Heart right ventricle (tissue), 16 donors: ENCODE data around the gene LRRC46. TPM values are rescaled to one million over a fixed set of nuclear protein-coding genes. Genes with fewer than 3 reads are reported as not detected.

Experiments used
- ATAC-seq, 8 donors: fragments of 200-7000 bp; cut with Tn5 transposase; one replicate each; pipeline ENCODE4 v1.9.1; 2020; ENCODE audit warnings: mild to moderate bottlenecking in 8 of 8, moderate library complexity in 8 of 8, moderate number of reproducible peaks in 1 of 8
- DNase-seq, 2 donors: peaks; one replicate each; pipeline ENCODE4 v3.0.0-alpha.2; 2020
- H3K27ac ChIP-seq, 10 donors: fragments of 200-600 bp; sonication (generic) in 2 of 10; one replicate each; pipeline versions ENCODE4 v1.5.0 to v1.8.0; 2020 to 2022; ENCODE audit warnings: mild to moderate bottlenecking in 3 of 10
- H3K27me3 ChIP-seq, 7 donors: fragments of 200-600 bp; one replicate each; pipeline ENCODE4 v1.8.0; 2021 to 2022; ENCODE audit warnings: mild to moderate bottlenecking in 2 of 7
- H3K36me3 ChIP-seq, 9 donors: fragments of 200-600 bp; sonication (generic) in 1 of 9; one replicate each; pipeline versions ENCODE4 v1.5.0 to v1.8.0; 2020 to 2022; ENCODE audit warnings: mild to moderate bottlenecking in 2 of 9
- H3K4me1 ChIP-seq, 9 donors: fragments of 200-600 bp; sonication (generic) in 1 of 9; one replicate each; pipeline versions ENCODE4 v1.5.0 to v1.8.0; 2020 to 2022; ENCODE audit warnings: mild to moderate bottlenecking in 4 of 9
- H3K4me3 ChIP-seq, 10 donors: fragments of 200-600 bp; sonication (generic) in 2 of 10; one replicate each; pipeline versions ENCODE4 v1.5.0 to v1.8.0; 2020 to 2022; ENCODE audit warnings: mild to moderate bottlenecking in 7 of 10, moderate library complexity in 2 of 10
- H3K9me3 ChIP-seq, 11 donors: fragments of 200-600 bp in 10 of 11; sonication (generic) in 2 of 11; one replicate each; pipeline versions ENCODE4 v1.5.0 to v1.8.0; 2013 to 2022; ENCODE audit warnings: mild to moderate bottlenecking in 2 of 11, control low read depth in 1 of 11, moderate library complexity in 1 of 11
- whole genome bisulfite sequencing, 2 donors: extraction: QIAGEN DNeasy Blood & Tissue Kit; methylation state at CpG; one replicate each; pipeline ENCODE4 v1.1.7; 2013; ENCODE audit warnings: inconsistent platforms in 1 of 2; 5-methylcytosine and 5-hydroxymethylcytosine counted together
- intact Hi-C, 10 donors: fragments of 100-400 bp; cut with DNase I; formaldehyde crosslinking; loops; one replicate each; pipeline versions ENCODE4 v1.11.1 to v1.14.2; 2022
- polyA plus RNA-seq, 2 donors: library from polyadenylated mRNA; stranded (reverse); fragments of 200-250 nt; gene quantifications; one replicate each; pipeline ENCODE4 v1.2.3, GENCODE V29; 2013
- total RNA-seq, 10 donors: library from RNA; stranded (reverse); fragmentation: NEBNext Ultra II Directional in 3 of 10; extraction: Animal tissue kit (Norgen Biotek cat#: 25700) in 3 of 10; gene quantifications; one replicate each; pipeline versions ENCODE4 v1.2.1 to v1.2.4, GENCODE V29; 2021 to 2023
- TF ChIP-seq, protein P1 (sequence below), 9 donors: fragments of 200-600 bp; sonication (generic) in 2 of 9; IDR thresholded peaks; one replicate each; pipeline versions ENCODE4 v1.5.0 to v1.8.0; 2021 to 2022; ENCODE audit warnings: antibody characterized with exemption in 9 of 9, mild to moderate bottlenecking in 5 of 9, moderate library complexity in 1 of 9
- donor health status: Arrhythmogenic right ventricular cardiomyopathy.
- donor health status: ischemic (EF 13 %, LVEDD 7.1; RV severe dilation, severe dysfunction).
- donor health status: healthy with polysubstance abuse.
- donor health status: DM: no; HTN: yes; CAD: no.
- donor health status: DM: no; HTN: no; CAD: no.
- donor health status: ischemic (EF 25% LVEDD 6.9; RV normal size, moderate dysfunction).
- donor health status: ischemic (EF 25% LVEDD 5.7; RV mildly dilated, moderate dysfunction).
- donor health status: healthy.
- donor health status: DM: yes; HTN: yes; CAD: no.
- donor health status: Ischemic cardiomyopathy.
- donor health status: ischemic (EF 35%, LVEDD 5.7; RV mildly dilated, moderate dysfunction).
- donor health status: nonischemic (EF 11% LVEDD 7.7; RV severe dilation, severe dysfunction).
- donor health status: DM: yes; HTN: yes; CAD: no.
- donor health status: PGD.
- donor health status: ischemic (EF 29% LVEDD 5.4; RV normal size, mild dysfunction).
- donor health status: nonischemic (EF 23%, LVEDD 6.1; RV moderate dilation, normal function).

Gene LRRC46
- total and polyA plus RNA-seq, 12 donors, result 0.14 to 0.95 (median 0.34) TPM; not detected in 3

DNA sequence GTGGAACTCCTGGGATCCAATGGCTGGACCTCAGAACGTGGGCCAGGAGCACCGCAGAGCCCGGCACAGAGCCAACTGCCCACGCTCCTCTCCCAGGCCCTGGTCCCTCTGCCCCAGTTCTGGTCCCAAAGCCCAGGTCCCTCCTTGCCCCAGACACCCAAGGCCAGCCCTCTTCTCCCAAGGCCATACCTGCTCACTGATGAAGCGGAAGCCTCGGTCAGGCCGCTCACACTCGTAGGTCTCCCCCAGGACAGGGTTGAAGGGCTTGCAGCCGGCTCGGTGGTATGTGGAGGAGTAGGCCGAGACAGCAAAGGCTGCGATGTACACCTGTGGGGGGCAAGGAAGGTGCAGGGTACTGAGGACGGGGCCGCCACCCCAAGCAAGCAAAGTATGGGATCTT is 18.4 kb upstream of the LRRC46 start:
- TF ChIP-seq, protein P1, sequence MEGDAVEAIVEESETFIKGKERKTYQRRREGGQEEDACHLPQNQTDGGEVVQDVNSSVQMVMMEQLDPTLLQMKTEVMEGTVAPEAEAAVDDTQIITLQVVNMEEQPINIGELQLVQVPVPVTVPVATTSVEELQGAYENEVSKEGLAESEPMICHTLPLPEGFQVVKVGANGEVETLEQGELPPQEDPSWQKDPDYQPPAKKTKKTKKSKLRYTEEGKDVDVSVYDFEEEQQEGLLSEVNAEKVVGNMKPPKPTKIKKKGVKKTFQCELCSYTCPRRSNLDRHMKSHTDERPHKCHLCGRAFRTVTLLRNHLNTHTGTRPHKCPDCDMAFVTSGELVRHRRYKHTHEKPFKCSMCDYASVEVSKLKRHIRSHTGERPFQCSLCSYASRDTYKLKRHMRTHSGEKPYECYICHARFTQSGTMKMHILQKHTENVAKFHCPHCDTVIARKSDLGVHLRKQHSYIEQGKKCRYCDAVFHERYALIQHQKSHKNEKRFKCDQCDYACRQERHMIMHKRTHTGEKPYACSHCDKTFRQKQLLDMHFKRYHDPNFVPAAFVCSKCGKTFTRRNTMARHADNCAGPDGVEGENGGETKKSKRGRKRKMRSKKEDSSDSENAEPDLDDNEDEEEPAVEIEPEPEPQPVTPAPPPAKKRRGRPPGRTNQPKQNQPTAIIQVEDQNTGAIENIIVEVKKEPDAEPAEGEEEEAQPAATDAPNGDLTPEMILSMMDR (IDR thresholded peaks at IDR 0.05), result no peak
- Histone ChIP-seq H3K9me3 (no peaks in the 10 kb centered on the region), H3K36me3 (peaks cover 0 to 99% (median 36%) of the 10 kb centered on the region in 9 donors), H3K27ac (no peak overlapping the region), H3K4me3 (no peak overlapping the region), H3K4me1 (peaks cover 0 to 6% (median 0%) of the 10 kb centered on the region in 9 donors), H3K27me3 (no peaks in the 10 kb centered on the region)
- intact Hi-C loops, result no loop called here
- DNase-seq (no peak), ATAC-seq (no peak)
- 94 to 97% methylated on average over 14 of the region's 14 CpGs for WGBS, 2 donors

DNA sequence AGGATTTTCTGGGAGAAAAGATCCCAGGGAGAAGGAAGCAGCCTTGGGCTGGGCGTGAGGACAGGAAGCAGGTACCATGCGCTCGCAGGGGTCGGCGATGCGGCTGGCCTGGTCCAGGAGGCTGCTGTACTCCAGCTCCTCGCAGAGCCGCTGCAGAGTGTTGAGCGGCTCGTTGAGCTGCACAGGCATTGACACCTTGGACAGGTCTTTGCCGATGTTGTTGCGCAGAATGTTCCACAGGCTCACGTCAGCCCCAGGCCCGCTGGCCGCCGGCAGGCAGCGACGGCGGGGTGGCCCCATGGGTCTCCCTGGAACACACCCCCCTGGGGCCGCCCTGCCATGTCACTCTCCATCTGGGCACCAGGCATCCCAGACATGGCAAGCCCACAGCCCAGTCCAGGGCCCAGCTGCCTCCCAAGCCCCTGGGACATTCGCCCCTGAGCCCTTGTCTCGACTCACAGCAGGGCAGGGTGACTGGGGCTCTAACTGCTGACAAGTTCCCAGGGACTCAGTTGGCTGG is 17.9 kb upstream of the LRRC46 start:
- ATAC-seq, result no peak
- WGBS, 2 donors, result 94 to 96% methylated on average over 21 to 22 of the region's 22 CpGs

DNA sequence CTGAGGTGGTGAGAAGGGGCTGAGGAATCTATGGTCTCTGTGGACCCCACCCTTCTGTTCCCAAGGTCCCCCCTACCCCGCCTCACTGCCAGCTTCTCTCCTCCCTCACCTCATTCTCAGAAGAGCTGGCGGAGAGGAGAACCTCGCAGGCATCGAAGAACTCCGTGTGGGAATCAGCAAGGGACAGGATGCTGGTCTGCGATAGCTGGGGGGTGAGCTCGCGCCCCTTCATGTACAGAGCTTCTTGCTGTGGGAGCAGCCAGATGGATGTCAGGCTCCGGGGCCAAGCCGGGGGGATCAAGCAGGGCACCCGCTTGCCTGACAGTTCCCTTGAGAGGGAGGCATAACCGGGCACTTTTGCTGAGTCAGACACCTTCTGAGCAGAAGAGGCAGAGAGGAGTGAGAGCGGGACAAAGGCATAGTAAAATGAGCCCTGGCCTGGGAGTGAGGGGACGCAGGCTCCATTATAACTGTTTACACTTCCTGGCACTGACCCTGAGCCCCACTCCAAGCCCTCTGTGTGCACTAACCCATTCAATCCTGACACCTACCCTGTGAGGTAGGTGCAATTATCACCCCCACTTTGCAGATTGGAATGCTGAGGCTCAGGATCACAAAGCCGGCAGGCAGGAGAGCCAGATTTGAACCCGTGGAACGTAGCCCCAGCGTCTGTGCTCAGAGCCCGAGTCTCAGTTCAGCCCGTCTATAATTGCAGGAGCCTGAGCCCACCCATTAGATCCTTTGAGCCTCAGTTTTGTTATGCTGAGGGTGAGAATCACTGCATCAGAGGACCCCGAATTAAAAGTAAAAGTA is 16.2 kb upstream of the LRRC46 start:
- DNase-seq (no peak), ATAC-seq (no peak)
- H3K27me3 ChIP-seq, result no peaks in the 10 kb centered on the region
- WGBS, 2 donors, result 94 to 95% methylated on average over 21 of the region's 21 CpGs
- peaks cover 0 to 9% (median under 1%) of the 10 kb centered on the region in 9 donors for H3K4me1 ChIP-seq
- no peak overlapping the region for H3K4me3 ChIP-seq
- peaks cover 0 to 94% (median 26%) of the 10 kb centered on the region in 9 donors for H3K36me3 ChIP-seq
- TF ChIP-seq, protein P1 (IDR thresholded peaks at IDR 0.05), result no peak
- no peaks in the 10 kb centered on the region for H3K9me3 ChIP-seq
- intact Hi-C loops, result no loop called here
- H3K27ac ChIP-seq, result no peak overlapping the region

More for the DNA sequence above, 17.9 kb upstream of the LRRC46 start:
- Histone ChIP-seq H3K36me3 (peaks cover 0 to 99% (median 35%) of the 10 kb centered on the region in 9 donors), H3K27ac (no peak overlapping the region), H3K4me3 (no peak overlapping the region), H3K4me1 (peaks cover 0 to 6% (median 0%) of the 10 kb centered on the region in 9 donors), H3K27me3 (no peaks in the 10 kb centered on the region), H3K9me3 (no peaks in the 10 kb centered on the region)
- DNase-seq, result no peak
- TF ChIP-seq, protein P1 (IDR thresholded peaks at IDR 0.05), result no peak
- intact Hi-C loops, result no loop called here

DNA sequence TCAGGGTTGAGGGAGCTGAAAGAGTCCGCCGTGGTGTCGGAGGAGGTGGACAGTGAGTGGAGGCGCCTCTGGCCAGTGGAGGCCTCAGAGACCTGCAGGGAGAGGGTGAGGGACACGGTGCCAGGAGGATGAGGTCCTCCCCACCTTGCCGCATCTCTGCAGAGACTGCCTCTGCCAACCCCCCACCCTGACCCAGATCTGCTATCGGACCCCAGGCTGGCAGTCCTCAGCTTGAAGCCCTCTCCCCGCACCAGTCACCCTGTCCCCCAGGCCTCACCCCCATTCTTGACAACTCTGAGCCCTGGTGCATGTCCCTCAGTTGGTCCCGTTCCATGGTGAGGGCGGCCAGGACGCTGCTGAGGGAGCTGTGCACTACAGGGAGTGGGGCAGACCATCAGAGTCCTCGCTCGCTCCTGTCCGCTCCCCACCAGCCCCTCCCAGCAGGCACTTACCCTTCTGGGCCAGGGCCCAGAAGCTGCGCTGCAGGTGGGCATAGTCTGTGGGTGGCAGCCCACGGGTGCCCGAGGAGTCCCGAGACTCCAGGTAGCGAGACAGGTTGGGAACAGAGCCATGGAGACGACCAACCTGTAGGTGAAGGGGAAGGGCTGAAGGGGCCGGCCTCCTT is 15.2 kb upstream of the LRRC46 start:
- TF ChIP-seq, protein P1 (IDR thresholded peaks at IDR 0.05), result no peak
- no peak for DNase-seq
- intact Hi-C loops, result no loop called here

More for the DNA sequence above, 15.2 kb upstream of the LRRC46 start:
- Histone ChIP-seq H3K4me1 (peaks cover 5 to 12% (median 10%) of the 10 kb centered on the region in 9 donors), H3K36me3 (peaks cover 0 to 86% (median 26%) of the 10 kb centered on the region in 9 donors), H3K4me3 (no peak overlapping the region), H3K27ac (no peak overlapping the region), H3K27me3 (no peaks in the 10 kb centered on the region), H3K9me3 (no peaks in the 10 kb centered on the region)
- ATAC-seq, result no peak
- WGBS, 2 donors, result 96 to 97% methylated on average over 21 of the region's 21 CpGs
